Lung (tissue), 12 donors: ENCODE measurements around the gene KITLG. TPM values are rescaled to one million over a fixed set of nuclear protein-coding genes. Genes with fewer than 3 reads are reported as not detected.

Source experiments
- ATAC-seq: fragments of 200-7000 bp; cut with Tn5 transposase; one replicate; pipeline ENCODE4 v1.9.1; 2020; ENCODE audit warnings: moderate number of reproducible peaks; ENCODE audit not compliant: insufficient read depth, low FRiP score
- DNase-seq, 3 donors: peaks; one replicate each; pipeline ENCODE4 v3.0.0-alpha.2; 2013 to 2017
- H3K27ac ChIP-seq, 2 donors: one replicate each; pipeline ENCODE4 v1.5.1; 2013; ENCODE audit warnings: mild to moderate bottlenecking in 2 of 2, moderate library complexity in 2 of 2, control low read depth in 1 of 2, inconsistent platforms in 1 of 2, low read depth in 1 of 2, low read length in 1 of 2
- H3K27me3 ChIP-seq, 3 donors: one replicate each; pipeline ENCODE4 v1.5.1; 2013; ENCODE audit warnings: low read length in 2 of 3; ENCODE audit not compliant: control insufficient read depth in 3 of 3, insufficient read depth in 3 of 3
- H3K36me3 ChIP-seq, 4 donors: one replicate each; pipeline ENCODE4 v1.5.1; 2013; ENCODE audit warnings: low read length in 4 of 4, mild to moderate bottlenecking in 1 of 4, moderate library complexity in 1 of 4; ENCODE audit not compliant: control insufficient read depth in 4 of 4, insufficient read depth in 4 of 4
- H3K4me1 ChIP-seq, 5 donors: one replicate each; pipeline ENCODE4 v1.5.1; 2013; ENCODE audit warnings: low read length in 5 of 5, mild to moderate bottlenecking in 2 of 5, moderate library complexity in 1 of 5; ENCODE audit not compliant: control insufficient read depth in 5 of 5, insufficient read depth in 5 of 5
- H3K4me3 ChIP-seq: one replicate; pipeline ENCODE4 v1.5.1; 2013; ENCODE audit warnings: mild to moderate bottlenecking, control low read depth, moderate library complexity
- H3K9ac ChIP-seq, 2 donors: one replicate each; pipeline ENCODE4 v1.5.1; 2013; ENCODE audit warnings: low read length in 2 of 2, control low read depth in 1 of 2; ENCODE audit not compliant: insufficient read depth in 1 of 2
- H3K9me3 ChIP-seq, 4 donors: one replicate each; pipeline ENCODE4 v1.5.1; 2013; ENCODE audit warnings: low read length in 3 of 4, mild to moderate bottlenecking in 1 of 4, moderate library complexity in 1 of 4; ENCODE audit not compliant: control insufficient read depth in 4 of 4, insufficient read depth in 3 of 4
- CTCF ChIP-seq: IDR thresholded peaks from 2 replicates; pipeline ENCODE4 v1.5.1; 2012; ENCODE audit warnings: mild to moderate bottlenecking; ENCODE audit errors: control extremely low read depth, extremely low read depth
- WGBS, 2 donors: extraction: QIAGEN DNeasy Blood & Tissue Kit; methylation state at CpG; one replicate each; pipeline ENCODE4 v1.1.7; 2013; 5-methylcytosine and 5-hydroxymethylcytosine counted together
- polyA plus RNA-seq, 2 donors: library from polyadenylated mRNA; stranded (reverse); fragments of 200-250 nt; gene quantifications; one replicate each; pipeline ENCODE4 v1.2.1, GENCODE V29; 2013
- total RNA-seq, 2 donors: library from RNA; depleted of rRNA in 1 of 2; stranded (reverse); fragments of >200 nt in 1 of 2; gene quantifications; one replicate each; pipeline ENCODE4 v1.2.1, GENCODE V29; 2014 to 2021
- donor health status: control.
- donor health status: control.
- donor health status: Bipolar disorder and iron deficiency.
- donor health status: healthy.
- donor health status: DM: yes; HTN: yes; CAD: no.

The KITLG gene
- total and polyA plus RNA-seq, 4 donors = 13.7 to 142 (median 38.2) TPM

DNA sequence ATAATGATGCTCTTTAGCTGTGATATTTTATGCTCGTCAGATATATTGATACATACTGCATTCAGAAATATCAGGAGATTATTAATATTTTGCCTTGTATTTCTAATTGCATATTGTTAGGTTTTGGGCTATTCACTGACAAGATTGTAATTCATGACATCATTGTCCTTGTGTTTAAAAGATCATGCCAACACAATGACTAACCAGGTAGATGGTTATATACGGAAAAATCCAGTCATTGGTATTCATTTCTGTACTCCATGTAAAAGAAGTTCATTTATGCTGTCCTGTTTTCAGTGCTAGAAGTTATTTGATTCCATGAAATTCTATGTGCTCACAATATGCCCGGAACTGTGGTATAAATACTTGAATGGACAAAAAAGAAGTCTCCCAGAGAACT lies 107.5 kb downstream of the KITLG start:
- DNase-seq (no peak), ATAC-seq (no peak)
- Histone ChIP-seq H3K9ac (no peak overlapping the region), H3K4me1 (peaks cover 0 to 23% (median 0%) of the 10 kb centered on the region in 5 donors), H3K36me3 (no peaks in the 10 kb centered on the region), H3K9me3 (no peaks in the 10 kb centered on the region), H3K27me3 (no peaks in the 10 kb centered on the region), H3K4me3 (no peak overlapping the region), H3K27ac (no peak overlapping the region)
- 89 to 90% methylated on average over 3 of the region's 3 CpGs for WGBS, 2 donors
- TF ChIP-seq CTCF = no peak

GRCh38 chr12:88472248-88472647 lies 108.0 kb downstream of the KITLG start:
- Histone ChIP-seq H3K36me3 (no peaks in the 10 kb centered on the region), H3K27ac (no peak overlapping the region), H3K4me1 (peaks cover 0 to 23% (median 0%) of the 10 kb centered on the region in 5 donors), H3K9ac (no peak overlapping the region), H3K4me3 (no peak overlapping the region), H3K9me3 (no peaks in the 10 kb centered on the region), H3K27me3 (no peaks in the 10 kb centered on the region)
- ATAC-seq = no peak
- TF ChIP-seq CTCF = no peak
- no peak for DNase-seq
- 68 to 88% methylated on average over 2 of the region's 2 CpGs for WGBS, 2 donors

GRCh38 chr12:88471331-88472045 lies 108.8 kb downstream of the KITLG start:
- DNase-seq (peak in 2 of 3 donors; percentile 49 to 66), ATAC-seq (peak; percentile 66)
- WGBS, 2 donors = 87 to 88% methylated on average over 4 of the region's 4 CpGs

More at GRCh38 chr12:88471331-88472045, 108.8 kb downstream of the KITLG start:
- H3K27me3 ChIP-seq = no peaks in the 10 kb centered on the region
- no peaks in the 10 kb centered on the region for H3K36me3 ChIP-seq
- peaks cover 0 to 23% (median 0%) of the 10 kb centered on the region in 5 donors for H3K4me1 ChIP-seq
- no peak overlapping the region for H3K4me3 ChIP-seq
- H3K27ac ChIP-seq = no peak overlapping the region
- H3K9me3 ChIP-seq = no peaks in the 10 kb centered on the region
- H3K9ac ChIP-seq = no peak overlapping the region
- no peak for TF ChIP-seq CTCF
